ENCODE data around the gene KRT71.

GRCh38 chr12:52501490-52501889 is 51.5 kb downstream of the KRT71 start:
- TF ChIP-seq CTCF (IDR thresholded peaks at IDR 0.05 in 4 of 5, conservative IDR thresholded peaks at IDR 0.05 in 1 of 5): no peak
- no peak for TF ChIP-seq POLR2A (IDR thresholded peaks at IDR 0.05)
